Measurements from ENCODE around the gene IRF9. TPM values are rescaled to one million over a fixed set of nuclear protein-coding genes. Genes with fewer than 3 reads are reported as not detected.

IRF9 gene
- polyA plus RNA-seq, 1 donor, result 104 TPM

GRCh38 chr14:24207104-24207551 is 46.1 kb downstream of the IRF9 start:
- peaks cover 63% of the 10 kb centered on the region for H3K36me3 ChIP-seq (ENCODE audit: control insufficient read depth, insufficient read depth, low read length)
- whole genome bisulfite sequencing (ENCODE audit: insufficient coverage, low lambda C conversion rate), result 80% methylated on average over 1 of the region's 5 CpGs

GRCh38 chr14:24207625-24208024 is 46.6 kb downstream of the IRF9 start:
- H3K27me3 ChIP-seq (ENCODE audit: control insufficient read depth, insufficient read depth, low read length), result no peaks in the 10 kb centered on the region
- H3K4me3 ChIP-seq (ENCODE audit: low read length), result no peak overlapping the region
- H3K27ac ChIP-seq (ENCODE audit: low read length), result no peak overlapping the region
- H3K9me3 ChIP-seq (ENCODE audit: control insufficient read depth, low read depth, low read length), result no peaks in the 10 kb centered on the region
- H3K4me1 ChIP-seq (ENCODE audit: control insufficient read depth, insufficient read depth, low read length), result no peaks in the 10 kb centered on the region
- H3K36me3 ChIP-seq (ENCODE audit: control insufficient read depth, insufficient read depth, low read length), result peaks cover 63% of the 10 kb centered on the region
- DNase-seq, result no peak
- no CpG with 5 or more reads among the region's 2 CpGs for WGBS (ENCODE audit: insufficient coverage, low lambda C conversion rate)

More at GRCh38 chr14:24207104-24207551, 46.1 kb downstream of the IRF9 start:
- no peak overlapping the region for H3K4me3 ChIP-seq (ENCODE audit: low read length)
- no peaks in the 10 kb centered on the region for H3K27me3 ChIP-seq (ENCODE audit: control insufficient read depth, insufficient read depth, low read length)
- DNase-seq, result no peak
- no peaks in the 10 kb centered on the region for H3K9me3 ChIP-seq (ENCODE audit: control insufficient read depth, low read depth, low read length)
- H3K4me1 ChIP-seq (ENCODE audit: control insufficient read depth, insufficient read depth, low read length), result no peaks in the 10 kb centered on the region
- H3K27ac ChIP-seq (ENCODE audit: low read length), result no peak overlapping the region

- peaks cover 48% of the 10 kb centered on the region for H3K36me3 ChIP-seq (ENCODE audit: control insufficient read depth, insufficient read depth, low read length)
- no CpG with 5 or more reads among the region's 6 CpGs for WGBS (ENCODE audit: insufficient coverage, low lambda C conversion rate)
Measured at GRCh38 chr14:24211311-24211710, 50.2 kb downstream of the IRF9 start.

GRCh38 chr14:24212924-24213865 is 52.1 kb downstream of the IRF9 start, which contains the start of gene CHMP4A:
Gene CHMP4A (minus strand): TSS chr14:24213488. CDS start chr14:24213439, 49 bp downstream.
- DNase-seq, result peak; percentile 97
- H3K4me3 ChIP-seq (ENCODE audit: low read length), result peak within 1 kb of the TSS; percentile 79
- peaks cover 37% of the 10 kb centered on the region for H3K36me3 ChIP-seq (ENCODE audit: control insufficient read depth, insufficient read depth, low read length)
- H3K9me3 ChIP-seq (ENCODE audit: control insufficient read depth, low read depth, low read length), result no peaks in the 10 kb centered on the region
- no peaks in the 10 kb centered on the region for H3K27me3 ChIP-seq (ENCODE audit: control insufficient read depth, insufficient read depth, low read length)
- WGBS (ENCODE audit: insufficient coverage, low lambda C conversion rate), result no CpG with 5 or more reads among the region's 53 CpGs
- H3K4me1 ChIP-seq (ENCODE audit: control insufficient read depth, insufficient read depth, low read length), result peaks cover 18% of the 10 kb centered on the region
- H3K27ac ChIP-seq (ENCODE audit: low read length), result peak within 1 kb of the TSS; percentile 98

More at GRCh38 chr14:24211311-24211710, 50.2 kb downstream of the IRF9 start:
- Histone ChIP-seq H3K27me3 (ENCODE audit: control insufficient read depth, insufficient read depth, low read length) (no peaks in the 10 kb centered on the region), H3K9me3 (ENCODE audit: control insufficient read depth, low read depth, low read length) (no peaks in the 10 kb centered on the region), H3K4me1 (ENCODE audit: control insufficient read depth, insufficient read depth, low read length) (peaks cover 18% of the 10 kb centered on the region), H3K27ac (ENCODE audit: low read length) (no peak overlapping the region), H3K4me3 (ENCODE audit: low read length) (no peak overlapping the region)
- no peak for DNase-seq

GRCh38 chr14:24213866-24214662 is 53.0 kb downstream of the IRF9 start:
- peak overlapping the region; percentile 98 for H3K27ac ChIP-seq (ENCODE audit: low read length)
- no peaks in the 10 kb centered on the region for H3K9me3 ChIP-seq (ENCODE audit: control insufficient read depth, low read depth, low read length)
- peaks cover 18% of the 10 kb centered on the region for H3K4me1 ChIP-seq (ENCODE audit: control insufficient read depth, insufficient read depth, low read length)
- DNase-seq, result peak in 1 of 2 donors; percentile 76
- no peaks in the 10 kb centered on the region for H3K27me3 ChIP-seq (ENCODE audit: control insufficient read depth, insufficient read depth, low read length)
- no CpG with 5 or more reads among the region's 7 CpGs for WGBS (ENCODE audit: insufficient coverage, low lambda C conversion rate)
- peaks cover 30% of the 10 kb centered on the region for H3K36me3 ChIP-seq (ENCODE audit: control insufficient read depth, insufficient read depth, low read length)
- peak overlapping the region; percentile 79 for H3K4me3 ChIP-seq (ENCODE audit: low read length)

GRCh38 chr14:24215495-24216344 is 54.7 kb downstream of the IRF9 start, which contains the start of gene MDP1:
Gene MDP1 (minus strand): TSS chr14:24216066. CDS start chr14:24215955, 111 bp downstream.
- no peaks in the 10 kb centered on the region for H3K27me3 ChIP-seq (ENCODE audit: control insufficient read depth, insufficient read depth, low read length)
- peak; percentile 92 to 93 for DNase-seq
- H3K4me3 ChIP-seq (ENCODE audit: low read length), result peak within 1 kb of the TSS; percentile 62
- WGBS (ENCODE audit: insufficient coverage, low lambda C conversion rate), result no CpG with 5 or more reads among the region's 40 CpGs
- peak within 1 kb of the TSS; percentile 98 for H3K27ac ChIP-seq (ENCODE audit: low read length)
- H3K36me3 ChIP-seq (ENCODE audit: control insufficient read depth, insufficient read depth, low read length), result peaks cover 14% of the 10 kb centered on the region
- peaks cover 18% of the 10 kb centered on the region for H3K4me1 ChIP-seq (ENCODE audit: control insufficient read depth, insufficient read depth, low read length)
- no peaks in the 10 kb centered on the region for H3K9me3 ChIP-seq (ENCODE audit: control insufficient read depth, low read depth, low read length)

Other genes with a start within 250 kb of the IRF9 start
- gene DHRS4, start 207.5 kb upstream of the IRF9 start, polyA plus RNA-seq, result 48.7 TPM
- 29.1 TPM for gene DHRS4L2, start 172.3 kb upstream of the IRF9 start, polyA plus RNA-seq
- 2.4 TPM for gene CARMIL3, start 109.3 kb upstream of the IRF9 start, polyA plus RNA-seq
- 0.31 TPM for gene CPNE6, start 89.7 kb upstream of the IRF9 start, polyA plus RNA-seq
- 177 TPM for gene PCK2, start 67.0 kb upstream of the IRF9 start, polyA plus RNA-seq
- 98.9 TPM for gene DCAF11, start 46.5 kb upstream of the IRF9 start, polyA plus RNA-seq
- gene NRL, start 46.3 kb upstream of the IRF9 start, polyA plus RNA-seq, result 1.6 TPM
- gene FITM1, start 30.6 kb upstream of the IRF9 start, polyA plus RNA-seq, result 2.8 TPM
- 324 TPM for gene PSME1, start 25.1 kb upstream of the IRF9 start, polyA plus RNA-seq
- 33.9 TPM for gene EMC9, start 19.7 kb upstream of the IRF9 start, polyA plus RNA-seq
- 243 TPM for gene PSME2, start 14.7 kb upstream of the IRF9 start, polyA plus RNA-seq
- gene RNF31, start 13.8 kb upstream of the IRF9 start, polyA plus RNA-seq, result 39.1 TPM
- gene REC8, start 10.8 kb downstream of the IRF9 start, polyA plus RNA-seq, result 201 TPM
- 22.5 TPM for gene IPO4, start 27.6 kb downstream of the IRF9 start, polyA plus RNA-seq
- gene TM9SF1, start 34.2 kb downstream of the IRF9 start, polyA plus RNA-seq, result 50.9 TPM
- 8.1 TPM for gene TSSK4, start 44.4 kb downstream of the IRF9 start, polyA plus RNA-seq
- 92.5 TPM for gene CHMP4A, start 52.2 kb downstream of the IRF9 start, polyA plus RNA-seq
- 21.8 TPM for gene MDP1, start 54.8 kb downstream of the IRF9 start, polyA plus RNA-seq
- gene NEDD8, start 71.1 kb downstream of the IRF9 start, polyA plus RNA-seq, result 194 TPM
- 85.9 TPM for gene GMPR2, start 71.7 kb downstream of the IRF9 start, polyA plus RNA-seq
- 35.4 TPM for gene TINF2, start 81.4 kb downstream of the IRF9 start, polyA plus RNA-seq
- gene TGM1, start 101.9 kb downstream of the IRF9 start, polyA plus RNA-seq, result 8.6 TPM
- gene RABGGTA, start 110.3 kb downstream of the IRF9 start, polyA plus RNA-seq, result 29.0 TPM
- gene DHRS1, start 138.5 kb downstream of the IRF9 start, polyA plus RNA-seq, result 81.3 TPM
- 20.9 TPM for gene NOP9, start 138.6 kb downstream of the IRF9 start, polyA plus RNA-seq
- 105 TPM for gene CIDEB, start 146.7 kb downstream of the IRF9 start, polyA plus RNA-seq
- gene LTB4R2, start 148.9 kb downstream of the IRF9 start, polyA plus RNA-seq, result 6.0 TPM
- 7.2 TPM for gene LTB4R, start 150.2 kb downstream of the IRF9 start, polyA plus RNA-seq
- 10.5 TPM for gene ADCY4, start 173.8 kb downstream of the IRF9 start, polyA plus RNA-seq
- gene RIPK3, start 178.7 kb downstream of the IRF9 start, polyA plus RNA-seq, result 14.8 TPM
- gene NFATC4, start 206.9 kb downstream of the IRF9 start, polyA plus RNA-seq, result 40.9 TPM
- gene NYNRIN, start 237.7 kb downstream of the IRF9 start, polyA plus RNA-seq, result 54.4 TPM